GM18508 (cell line): ENCODE results near the gene RNF7.
"Not testable (repeated sequence)": the region's sequence is repeated elsewhere in the genome, so short reads cannot be mapped to it uniquely, and the experiment has no call there.

Experiments used
- ATAC-seq: cut with Tn5 transposase; IDR thresholded peaks from one replicate; pipeline ENCODE4 v1.9.1; 2021; ENCODE audit warnings: moderate number of reproducible peaks; ENCODE audit not compliant: insufficient read depth, unreplicated experiment

RNF7 gene

DNA sequence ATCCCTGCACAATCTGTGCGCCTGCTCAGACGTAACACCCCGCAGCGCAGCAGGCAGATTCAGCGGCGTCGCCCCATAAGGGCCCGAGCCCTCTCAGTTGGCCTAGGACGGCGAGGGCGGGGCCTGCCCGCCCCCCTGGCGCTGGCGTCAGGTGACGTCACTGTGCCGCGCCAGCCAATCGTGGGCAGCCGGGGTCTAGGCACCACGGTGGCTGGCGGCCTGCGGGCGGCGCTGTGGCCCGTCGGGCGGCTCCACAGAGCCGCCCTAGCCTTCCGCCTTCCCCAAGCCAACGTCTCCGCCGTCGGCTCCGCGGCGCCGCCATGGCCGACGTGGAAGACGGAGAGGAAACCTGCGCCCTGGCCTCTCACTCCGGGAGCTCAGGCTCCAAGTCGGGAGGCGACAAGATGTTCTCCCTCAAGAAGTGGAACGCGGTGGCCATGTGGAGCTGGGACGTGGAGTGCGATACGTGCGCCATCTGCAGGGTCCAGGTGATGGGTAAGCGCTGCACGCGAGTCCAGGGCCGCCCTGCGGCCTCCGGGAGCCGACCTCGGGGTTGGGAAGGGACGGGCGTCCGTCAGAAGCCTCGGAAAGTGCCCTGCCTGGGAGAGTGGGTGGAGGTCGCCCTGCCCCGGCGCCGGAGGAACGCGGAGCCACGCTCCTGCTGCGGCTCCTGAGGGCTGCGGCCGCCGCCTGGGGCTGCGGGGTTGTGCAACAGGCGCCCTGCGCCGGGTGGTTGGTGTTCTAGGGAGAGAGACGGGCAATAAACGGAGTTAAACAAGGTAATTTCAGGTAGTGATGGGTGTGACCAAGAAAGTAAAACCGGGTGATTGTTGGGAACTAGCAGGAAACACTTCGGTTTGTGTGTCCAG, at the start of gene RNF7:
Gene RNF7 (plus strand): TSS at position 277 of the 869 bp plus-strand sequence. CDS start 44 bp downstream, at position 321.
- peak; percentile 60 for ATAC-seq

DNA sequence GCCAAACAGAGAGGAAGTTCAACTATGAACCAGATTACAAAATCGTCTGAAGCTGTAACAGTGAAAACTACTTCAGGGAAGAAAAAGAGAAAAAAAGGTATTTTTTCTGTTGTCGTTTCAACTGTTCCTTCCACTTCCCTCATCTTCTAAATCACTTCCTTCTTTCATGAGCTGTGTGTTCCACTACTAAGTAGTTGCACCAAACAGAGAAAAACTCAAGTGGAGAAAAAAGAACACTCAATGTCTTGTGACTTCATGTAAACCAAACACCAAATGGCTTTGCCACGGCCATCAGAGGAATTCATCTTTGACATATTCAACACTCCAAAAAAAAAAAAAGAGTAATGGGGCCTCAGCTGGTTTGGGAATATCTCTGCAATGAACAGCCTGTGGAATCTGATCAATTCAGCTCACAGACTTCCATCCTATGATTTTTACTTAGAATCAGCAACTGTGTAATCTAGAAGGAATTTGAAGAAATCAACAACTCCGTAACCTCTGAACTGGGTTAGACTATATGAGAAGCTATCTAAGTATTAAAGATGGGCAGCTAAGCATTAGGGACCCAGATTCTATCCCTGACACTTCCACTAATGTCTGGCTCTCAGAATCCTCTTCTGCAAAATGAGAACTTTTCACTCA, 47.5 kb upstream of the RNF7 start:
- ATAC-seq, result no peak

DNA sequence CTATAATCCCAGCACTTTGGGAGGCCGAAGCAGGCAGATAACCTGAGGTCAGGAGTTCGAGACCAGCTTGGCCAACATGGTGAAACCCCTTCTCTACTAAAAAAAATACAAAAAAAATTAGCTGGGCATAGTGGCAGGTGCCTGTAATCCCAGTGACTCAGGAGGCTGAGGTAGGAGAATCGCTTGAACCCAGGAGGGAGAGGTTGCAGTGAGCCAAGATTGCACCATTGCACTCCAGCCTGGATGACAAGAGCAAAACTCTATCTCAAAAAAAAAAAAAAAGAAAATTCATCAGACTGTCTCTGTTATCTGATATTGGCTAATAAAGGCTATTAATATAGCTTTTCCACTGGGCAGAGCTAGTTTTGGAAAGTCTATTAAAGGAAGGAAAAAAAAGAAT, 46.6 kb upstream of the RNF7 start:
- ATAC-seq, result not testable (repeated sequence)

DNA sequence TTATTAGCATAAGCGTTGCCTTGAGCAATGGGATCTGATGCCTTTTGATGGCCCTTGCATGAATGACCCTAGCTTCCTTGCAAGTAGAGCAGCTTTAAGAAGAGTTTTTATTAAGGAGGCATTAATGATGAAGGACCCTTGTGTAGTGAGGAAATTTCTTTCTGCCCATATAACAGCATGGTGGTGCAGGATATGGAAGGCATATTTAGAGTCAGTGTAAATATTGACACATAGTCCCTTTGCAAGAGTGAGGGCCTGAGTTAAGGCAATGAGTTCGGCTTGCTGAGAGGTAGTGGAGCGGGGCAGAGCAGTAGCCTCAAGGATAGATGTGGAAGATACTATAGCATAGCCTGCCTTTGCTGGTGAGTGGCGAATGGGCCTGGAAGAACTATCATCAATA, 45.1 kb upstream of the RNF7 start:
- ATAC-seq, result not testable (repeated sequence)

DNA sequence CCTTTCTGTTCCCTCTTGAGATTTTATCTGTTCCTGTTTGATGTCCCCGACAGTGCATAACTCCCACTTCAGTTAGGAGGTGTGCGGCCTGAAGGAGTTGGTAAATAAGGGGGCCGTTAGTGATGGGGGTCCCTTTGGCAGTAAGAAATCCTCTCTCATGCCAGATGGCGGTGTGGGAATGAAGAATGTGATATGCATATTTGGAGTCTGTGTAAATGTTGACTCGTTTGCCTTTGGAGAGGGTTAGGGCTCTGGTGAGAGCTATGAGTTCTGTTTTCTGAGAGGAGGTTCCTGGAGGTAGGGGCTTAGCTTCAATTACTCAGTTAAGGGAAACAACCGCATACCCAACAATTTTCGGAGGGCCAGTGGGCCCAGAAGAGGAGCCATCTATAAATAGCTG, 38.8 kb upstream of the RNF7 start:
- ATAC-seq, result no peak

DNA sequence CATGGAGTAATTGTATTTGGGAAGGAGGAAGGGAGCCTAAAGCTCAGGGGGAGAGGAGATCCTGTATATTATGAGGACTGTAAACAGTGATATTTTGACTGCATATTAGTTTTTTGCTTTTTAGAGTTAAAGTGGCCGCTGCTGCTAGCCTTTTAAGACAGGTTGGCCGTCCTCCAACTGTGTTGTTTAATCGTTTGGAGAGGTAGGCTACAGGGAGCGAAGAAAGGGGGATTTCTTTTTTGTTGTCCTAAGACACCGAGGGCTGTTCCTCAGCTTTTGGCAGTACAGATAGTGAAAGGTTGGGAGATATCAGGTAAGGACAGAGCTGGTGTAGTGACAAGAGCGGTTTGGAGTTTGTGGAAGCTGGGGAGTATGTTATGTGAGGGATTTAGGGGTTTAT, 38.2 kb upstream of the RNF7 start:
- no peak for ATAC-seq

DNA sequence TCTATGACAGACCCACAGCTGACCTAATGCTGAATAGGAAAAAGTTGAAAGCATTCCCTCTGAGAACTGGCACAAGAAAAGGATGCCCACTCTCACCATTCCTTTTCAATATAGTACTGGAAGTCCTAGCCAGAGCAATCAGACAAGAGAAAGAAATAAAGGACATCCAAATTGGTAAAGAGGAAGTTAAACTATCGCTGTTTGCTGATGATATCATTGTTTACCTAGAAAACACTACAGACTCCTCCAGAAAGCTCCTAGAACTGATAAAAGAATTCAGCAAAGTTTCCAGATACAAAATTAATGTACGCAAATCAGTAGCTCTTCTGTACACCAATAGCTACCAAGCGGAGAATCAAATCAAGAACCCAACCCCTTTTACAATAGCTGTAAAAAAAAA, 34.7 kb upstream of the RNF7 start:
- ATAC-seq, result not testable (repeated sequence)

DNA sequence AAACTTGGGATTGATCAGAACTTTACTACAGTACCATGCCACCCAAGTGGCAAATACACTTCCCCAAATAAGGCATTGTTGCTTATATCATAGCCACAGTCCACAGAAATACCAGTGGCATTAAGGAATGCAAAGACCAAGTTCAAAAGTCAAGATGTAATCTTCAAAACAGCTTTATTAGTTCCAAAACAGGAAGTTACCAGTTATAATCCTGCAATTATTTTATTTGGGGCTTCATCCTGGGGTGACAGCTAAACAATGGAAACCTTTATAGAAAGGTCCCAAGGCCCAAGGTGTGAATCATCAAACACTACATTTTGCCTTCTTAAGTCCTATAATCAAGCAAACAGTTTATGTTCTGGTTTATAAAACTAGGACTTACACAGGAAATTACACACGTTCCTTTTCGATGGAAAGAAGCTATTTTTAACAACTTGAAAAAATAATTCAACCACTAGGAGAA, 30.3 kb upstream of the RNF7 start:
- ATAC-seq, result no peak

DNA sequence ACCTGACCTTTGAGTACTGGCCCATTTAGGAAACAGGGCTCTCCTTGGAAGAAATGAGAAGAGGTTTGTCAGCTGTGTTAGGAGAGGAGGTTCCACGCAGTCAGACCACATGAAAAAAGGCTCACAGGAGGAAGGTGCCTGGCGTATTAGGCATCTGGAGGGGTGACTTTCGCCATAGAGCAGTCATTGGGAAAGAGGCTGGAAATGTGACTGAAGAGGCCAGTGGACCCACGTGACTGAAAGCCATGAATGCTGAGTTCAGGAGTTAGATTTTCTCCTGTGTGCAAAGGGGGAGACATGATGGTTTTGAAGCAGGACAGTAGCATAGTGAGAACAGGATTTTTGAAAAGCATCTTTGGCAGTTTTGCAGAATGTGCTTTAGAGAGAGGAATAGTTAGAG, 29.7 kb upstream of the RNF7 start:
- ATAC-seq, result no peak

DNA sequence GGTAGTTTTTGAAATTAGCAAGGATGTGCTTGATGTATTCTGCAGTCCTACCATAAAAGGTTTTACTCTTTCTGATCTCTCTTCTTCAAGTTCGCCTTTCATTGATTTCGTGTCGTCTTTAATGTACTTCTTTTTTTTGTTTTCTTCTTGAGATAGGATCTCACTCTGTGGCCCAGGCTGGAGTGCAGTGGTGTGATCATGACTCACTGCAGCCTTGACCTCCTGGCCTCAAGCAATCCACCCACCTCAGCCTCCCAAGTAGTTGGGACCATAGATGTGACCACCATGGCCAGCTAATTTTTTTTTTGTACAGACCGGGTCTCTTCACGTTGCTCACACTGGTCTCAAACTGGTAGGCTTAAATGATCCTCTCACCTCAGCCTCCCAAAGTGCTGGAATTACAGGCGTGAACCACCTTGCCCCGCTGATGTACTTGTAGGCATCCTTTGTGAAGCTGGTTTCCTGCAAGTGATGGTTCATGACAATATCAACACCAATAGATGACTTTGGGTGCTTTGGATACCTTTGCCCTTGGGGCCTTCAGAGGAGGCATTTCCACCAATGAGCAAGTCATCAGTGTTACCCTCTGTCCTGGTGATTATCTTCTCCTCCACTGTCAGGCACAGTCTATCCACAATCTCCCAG, 28.9 kb upstream of the RNF7 start:
- no peak for ATAC-seq

DNA sequence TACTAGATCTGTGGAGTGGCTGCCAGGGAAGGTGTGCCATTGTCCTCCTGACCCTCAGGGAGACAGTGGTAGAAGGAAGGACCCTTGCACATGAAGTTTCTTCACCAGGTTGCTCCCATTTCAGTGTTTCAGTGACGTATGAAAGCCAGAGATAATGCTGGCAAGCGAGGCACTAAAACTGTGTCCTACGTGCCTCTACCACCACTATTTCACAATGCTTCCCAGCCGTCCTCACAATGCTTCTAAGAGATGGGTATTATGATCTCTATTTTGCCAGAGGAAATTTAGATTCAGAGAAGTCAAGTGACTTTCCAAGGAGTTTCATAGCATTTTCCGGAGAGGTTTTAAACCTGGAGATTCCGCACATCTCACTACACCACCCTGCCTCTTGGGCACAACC, 28.0 kb upstream of the RNF7 start:
- ATAC-seq, result no peak

DNA sequence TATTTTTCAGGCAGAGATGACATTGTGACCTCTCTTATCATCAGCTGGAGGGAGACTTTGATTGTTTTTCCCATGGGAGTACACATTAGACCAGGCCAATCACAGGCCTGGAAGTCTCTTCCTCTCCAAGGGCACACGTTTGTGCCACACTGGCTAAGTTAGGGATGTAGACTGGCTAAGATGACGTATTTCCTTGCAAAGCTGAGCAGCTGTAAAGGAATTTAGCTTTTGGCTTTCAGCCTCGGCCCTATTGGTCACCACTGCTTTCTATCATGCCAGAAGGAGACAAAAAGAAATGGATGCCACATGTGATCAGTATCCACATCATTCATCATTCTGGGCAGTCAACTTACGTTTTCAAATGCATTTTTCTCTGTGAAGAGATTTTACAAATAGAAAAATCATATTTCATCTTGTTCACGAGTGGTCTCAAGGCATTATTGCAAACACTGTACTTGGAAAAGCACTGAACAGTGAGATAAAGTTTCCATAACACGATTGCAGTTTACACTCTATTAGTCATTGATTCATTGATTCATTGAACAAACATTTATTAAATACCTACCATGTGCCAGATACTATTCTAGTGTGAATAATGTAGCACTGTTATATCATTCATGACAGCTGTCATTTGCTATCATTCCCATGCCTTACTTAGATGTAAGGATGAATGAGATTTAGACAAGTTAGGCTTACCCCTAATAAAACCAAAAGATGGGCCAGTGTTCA, 27.0 kb upstream of the RNF7 start:
- no peak for ATAC-seq

DNA sequence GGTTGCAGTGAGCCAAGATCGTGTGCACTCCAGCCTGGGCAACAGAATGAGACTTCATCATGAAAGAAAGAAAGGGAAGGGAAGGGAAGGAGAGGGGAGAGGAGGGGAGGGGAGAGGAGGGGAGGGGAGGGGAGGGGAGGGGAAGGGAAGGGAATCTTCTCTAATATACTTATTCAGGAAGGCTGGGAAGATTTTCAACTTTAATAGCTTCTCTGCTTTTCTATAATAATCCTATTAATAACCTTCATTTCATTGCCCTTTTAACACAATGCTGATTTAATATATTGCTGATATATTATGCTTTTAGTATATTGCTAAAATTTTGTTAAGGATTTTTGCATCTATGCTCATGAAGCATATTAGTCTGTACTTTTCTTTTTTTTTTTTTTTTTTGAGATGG, 23.4 kb upstream of the RNF7 start:
- ATAC-seq, result no peak

DNA sequence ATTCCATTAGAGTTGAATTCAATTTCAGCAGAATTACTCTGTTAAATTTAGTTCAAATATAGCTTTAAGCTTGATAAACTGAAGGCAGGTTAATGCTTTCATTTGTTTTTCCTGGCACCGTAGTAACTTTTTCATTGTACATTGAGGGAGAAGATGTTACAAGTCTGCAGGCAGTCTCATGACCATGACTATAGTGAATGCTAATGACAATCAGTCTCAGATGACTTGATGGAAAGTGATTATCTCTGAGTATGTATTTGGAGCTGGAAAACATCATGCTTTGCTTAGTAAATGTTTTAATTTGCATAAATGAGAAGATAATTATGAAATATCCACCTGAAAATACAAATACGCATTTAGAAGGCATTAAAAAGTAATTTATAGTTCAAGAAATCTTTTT, 16.0 kb upstream of the RNF7 start:
- ATAC-seq, result no peak

DNA sequence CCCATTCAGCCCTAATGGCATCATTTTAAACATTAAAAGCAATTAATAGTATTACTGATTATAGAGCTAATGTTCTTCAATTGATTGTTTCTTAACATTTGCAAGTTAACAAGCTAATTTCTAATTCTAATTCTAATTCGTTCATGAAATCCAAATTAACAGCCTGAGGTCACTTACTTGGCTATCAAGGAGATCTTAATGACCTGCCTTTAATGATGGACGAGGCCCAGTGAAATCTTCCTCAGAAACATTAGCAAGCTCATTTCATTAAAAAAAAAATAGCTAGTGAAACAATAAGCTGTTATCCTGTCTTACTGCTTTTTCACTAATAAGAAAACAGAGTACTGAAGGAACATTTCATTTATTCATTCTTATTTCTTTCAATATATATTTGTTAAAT, 15.4 kb upstream of the RNF7 start:
- ATAC-seq, result no peak

DNA sequence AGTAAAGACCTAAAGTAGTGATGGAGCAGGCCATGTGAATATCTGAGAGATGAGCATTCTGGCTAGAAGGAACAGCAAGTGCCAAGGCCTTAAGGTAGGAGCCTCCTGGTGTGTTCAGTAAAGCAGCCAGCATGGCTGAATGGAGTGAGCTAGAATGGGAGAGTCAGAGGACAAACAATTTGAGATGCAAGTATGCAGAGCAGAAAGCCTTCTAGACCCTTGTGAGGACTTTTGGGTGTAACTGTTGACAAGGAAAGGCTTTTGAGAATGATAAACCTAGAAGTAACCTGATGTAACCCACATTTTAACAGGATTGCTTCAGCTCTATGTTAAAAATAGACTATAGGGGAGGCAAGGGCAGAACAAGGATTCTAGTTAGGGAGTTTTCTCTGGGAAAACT, 14.8 kb upstream of the RNF7 start:
- no peak for ATAC-seq

DNA sequence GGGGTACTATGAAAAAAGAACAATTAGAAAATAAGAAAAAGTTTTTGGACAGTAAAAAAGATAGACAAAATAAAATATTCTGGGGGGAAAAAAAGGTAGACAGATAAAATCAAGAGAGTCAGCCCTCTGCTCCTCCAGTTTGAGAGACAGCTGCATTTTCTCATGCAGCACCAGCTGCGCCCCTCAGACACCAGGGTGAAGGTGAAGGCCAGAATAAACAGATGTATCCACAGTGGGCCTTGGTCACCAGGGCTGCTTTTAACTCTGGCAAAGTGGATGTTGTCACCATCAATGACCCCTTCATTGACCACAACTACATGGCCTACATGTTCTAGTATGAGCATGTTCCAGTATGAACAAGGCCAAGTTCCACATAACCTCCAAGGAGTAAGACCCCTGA, 13.9 kb upstream of the RNF7 start:
- no peak for ATAC-seq

DNA sequence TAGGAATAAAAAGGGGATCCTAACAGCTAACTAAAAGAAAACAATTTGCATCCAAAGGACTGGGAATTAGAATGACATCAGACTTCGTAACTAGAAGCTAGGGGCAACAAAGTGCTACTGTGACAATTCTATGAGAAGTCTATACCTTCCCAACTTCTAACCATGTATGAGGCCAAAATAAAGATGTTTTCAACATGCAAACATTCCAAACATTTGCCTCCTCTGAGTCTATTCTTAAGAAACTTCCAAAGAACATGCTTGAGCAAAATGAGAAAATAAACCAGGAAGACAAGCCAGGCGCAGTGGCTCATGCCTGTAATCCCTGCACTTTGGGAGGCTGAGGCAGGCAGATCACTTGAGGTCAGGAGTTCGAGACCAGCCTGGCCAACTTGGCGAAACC, 13.1 kb upstream of the RNF7 start:
- no peak for ATAC-seq

DNA sequence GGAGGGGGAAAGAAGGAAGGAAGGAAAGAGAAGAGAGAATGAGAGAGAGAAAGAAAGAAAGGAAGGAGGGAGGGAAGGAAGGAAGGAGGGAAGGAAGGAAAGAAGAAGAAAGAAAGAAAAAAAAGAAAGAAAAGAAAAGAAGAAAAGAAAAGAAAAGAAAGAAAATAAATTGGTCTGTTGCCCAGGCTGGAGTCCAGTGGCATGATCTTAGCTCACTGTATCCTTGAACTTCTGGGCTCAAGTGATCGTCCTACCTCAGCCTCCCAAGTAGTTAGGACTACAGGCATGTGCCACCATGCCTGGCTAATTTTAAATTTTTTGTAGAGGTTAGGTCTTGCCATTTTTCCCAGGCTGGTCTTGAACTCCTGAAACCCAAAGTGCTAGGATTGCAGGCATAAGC, 11.6 kb upstream of the RNF7 start:
- ATAC-seq, result no peak

DNA sequence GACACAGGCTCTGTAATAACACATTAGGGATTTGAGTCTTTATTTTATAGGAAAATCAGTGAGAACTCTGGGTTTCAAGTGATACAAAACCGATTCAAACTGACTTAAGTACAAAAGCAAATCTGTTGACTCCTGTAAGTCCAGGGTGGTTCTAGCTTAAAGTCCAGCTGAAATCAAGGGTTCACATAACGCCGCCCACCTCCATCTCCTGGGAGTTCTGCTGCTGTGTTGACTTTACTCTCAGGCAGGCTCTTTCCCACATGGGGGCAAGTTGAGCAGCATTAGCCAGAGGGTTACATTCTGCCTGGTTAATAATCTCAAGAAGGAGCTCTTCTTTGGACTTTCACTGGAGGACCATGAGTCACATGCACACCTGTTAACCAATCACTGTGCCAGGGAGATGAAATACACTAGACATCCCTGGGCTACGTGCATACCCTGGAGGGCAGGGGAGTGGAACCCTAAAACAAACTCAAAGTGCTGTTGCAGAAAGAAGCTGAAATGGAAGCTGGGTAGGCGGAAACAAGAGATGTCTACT, 9.7 kb upstream of the RNF7 start:
- no peak for ATAC-seq
